ENCODE measurements around the gene OR10G3.
"Not testable (repeated sequence)": the region's sequence is repeated elsewhere in the genome, so short reads cannot be mapped to it uniquely, and the experiment has no call there.

The OR10G3 gene, protein sequence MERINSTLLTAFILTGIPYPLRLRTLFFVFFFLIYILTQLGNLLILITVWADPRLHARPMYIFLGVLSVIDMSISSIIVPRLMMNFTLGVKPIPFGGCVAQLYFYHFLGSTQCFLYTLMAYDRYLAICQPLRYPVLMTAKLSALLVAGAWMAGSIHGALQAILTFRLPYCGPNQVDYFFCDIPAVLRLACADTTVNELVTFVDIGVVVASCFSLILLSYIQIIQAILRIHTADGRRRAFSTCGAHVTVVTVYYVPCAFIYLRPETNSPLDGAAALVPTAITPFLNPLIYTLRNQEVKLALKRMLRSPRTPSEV

GRCh38 chr14:21579976-21580375 lies at the start of gene OR10G3:
OR10G3 (minus strand) TSS chr14:21580076; CDS start chr14:21570744, 9,332 bp downstream.
- DNase-seq (ENCODE audit: low read depth in 1 of 2, low spot score in 1 of 2), result no peak

- no peak for DNase-seq (ENCODE audit: low read depth in 1 of 2, low spot score in 1 of 2)
These were observed 46.8 kb upstream of the OR10G3 start for GRCh38 chr14:21626491-21627230.

DNA sequence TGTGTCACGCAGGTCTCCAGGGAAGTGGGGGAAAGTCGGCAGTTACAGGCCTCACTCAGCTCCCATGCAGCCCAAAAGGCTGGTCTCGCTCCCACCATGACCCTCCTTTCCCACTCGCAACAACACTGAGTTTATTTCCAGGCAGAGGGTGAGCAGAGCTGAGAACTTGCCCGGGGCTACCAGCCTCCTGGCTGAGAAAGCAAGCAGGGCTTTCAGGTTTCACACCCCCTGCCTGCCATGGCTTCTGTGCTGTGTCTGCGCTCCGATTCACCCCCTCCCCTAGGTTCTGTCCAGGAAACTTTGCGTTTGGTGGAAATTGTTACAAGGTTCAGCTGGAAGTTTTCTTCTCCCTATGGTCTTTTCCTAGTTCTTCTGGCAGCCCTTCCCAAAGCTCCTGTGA lies 37.7 kb upstream of the OR10G3 start:
- DNase-seq (ENCODE audit: low read depth in 1 of 2, low spot score in 1 of 2), result no peak

GRCh38 chr14:21614240-21614639 lies 34.4 kb upstream of the OR10G3 start:
- DNase-seq (ENCODE audit: low read depth in 1 of 2, low spot score in 1 of 2), result no peak

DNA sequence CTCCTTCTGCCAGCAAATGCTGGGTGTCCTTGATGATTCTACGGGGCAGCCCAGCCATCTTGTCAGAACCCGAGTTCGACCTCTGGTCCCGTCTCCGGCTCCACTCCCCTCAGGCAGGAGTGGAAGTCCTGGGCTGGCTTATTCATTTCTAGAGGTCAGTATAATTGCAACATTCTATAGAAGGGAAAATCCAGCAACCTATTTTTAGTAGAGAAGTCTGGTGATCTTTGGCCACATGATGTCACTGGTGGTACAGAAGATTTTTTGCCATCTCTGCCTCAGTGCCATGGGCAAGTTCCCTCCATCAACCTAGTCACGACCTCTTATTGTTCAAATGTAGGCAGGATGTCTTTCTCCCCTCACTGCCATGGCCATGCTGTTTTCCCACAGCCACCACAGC lies 32.4 kb upstream of the OR10G3 start:
- no peak for DNase-seq (ENCODE audit: low read depth in 1 of 2, low spot score in 1 of 2)

DNA sequence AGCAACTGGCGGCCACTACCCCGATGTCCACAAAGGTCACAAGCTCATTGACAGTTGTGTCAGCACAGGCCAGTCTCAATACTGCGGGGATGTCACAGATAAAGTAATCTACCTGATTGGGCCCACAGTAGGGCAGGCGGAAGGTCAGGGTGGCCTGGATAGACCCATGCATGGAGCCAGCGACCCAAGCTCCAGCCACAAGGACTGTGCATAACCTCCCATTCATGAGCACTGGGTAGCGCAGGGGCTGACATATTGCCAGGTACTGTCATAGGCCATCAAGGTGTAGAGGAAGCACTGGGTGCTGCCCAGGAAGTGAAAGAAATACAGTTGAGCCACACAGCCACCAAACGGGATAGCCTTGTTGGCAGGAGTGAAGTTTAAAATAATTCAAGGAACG lies 22.3 kb upstream of the OR10G3 start:
- DNase-seq (ENCODE audit: low read depth in 1 of 2, low spot score in 1 of 2), result not testable (repeated sequence)

DNA sequence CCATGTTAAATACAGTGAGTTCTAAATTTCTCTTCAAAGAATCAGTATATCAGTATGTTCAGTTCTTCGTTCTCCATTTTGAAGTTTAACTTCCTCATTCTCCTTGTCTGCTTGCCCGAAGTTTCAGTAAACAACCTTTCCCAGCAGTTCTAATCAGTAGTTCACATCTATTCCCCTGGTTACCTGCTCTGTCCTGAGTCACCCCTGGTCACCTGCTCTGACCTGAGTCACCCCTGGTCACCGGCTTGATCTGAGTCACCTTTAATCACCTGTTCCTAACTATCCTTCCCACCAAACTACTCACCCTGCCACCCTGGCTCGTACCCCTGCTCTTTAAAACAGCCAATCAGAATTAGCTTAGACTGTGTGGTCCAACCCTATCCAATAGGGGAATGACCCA lies 9.4 kb upstream of the OR10G3 start:
- no peak for DNase-seq (ENCODE audit: low read depth in 1 of 2, low spot score in 1 of 2)

DNA sequence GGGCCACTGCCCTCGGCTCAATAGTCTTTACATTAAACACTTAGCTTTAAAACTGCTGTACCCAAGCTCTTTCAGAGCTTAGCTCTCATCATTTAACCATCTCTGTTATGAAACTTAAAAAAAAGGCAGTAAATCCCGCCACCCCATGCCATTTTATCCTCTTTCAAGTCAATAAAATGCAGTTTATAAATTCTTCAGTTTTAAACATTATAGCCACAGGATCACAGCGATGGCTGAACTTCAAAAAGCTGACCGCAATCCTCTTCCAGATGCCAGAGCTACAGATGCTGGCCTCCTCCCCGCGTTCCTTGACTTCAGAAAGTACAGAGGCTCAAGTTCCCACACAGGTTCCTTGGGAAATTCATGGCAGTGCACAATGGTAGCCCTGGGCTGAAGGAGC lies 4.2 kb downstream of the OR10G3 start:
- DNase-seq (ENCODE audit: low read depth in 1 of 2, low spot score in 1 of 2), result no peak

DNA sequence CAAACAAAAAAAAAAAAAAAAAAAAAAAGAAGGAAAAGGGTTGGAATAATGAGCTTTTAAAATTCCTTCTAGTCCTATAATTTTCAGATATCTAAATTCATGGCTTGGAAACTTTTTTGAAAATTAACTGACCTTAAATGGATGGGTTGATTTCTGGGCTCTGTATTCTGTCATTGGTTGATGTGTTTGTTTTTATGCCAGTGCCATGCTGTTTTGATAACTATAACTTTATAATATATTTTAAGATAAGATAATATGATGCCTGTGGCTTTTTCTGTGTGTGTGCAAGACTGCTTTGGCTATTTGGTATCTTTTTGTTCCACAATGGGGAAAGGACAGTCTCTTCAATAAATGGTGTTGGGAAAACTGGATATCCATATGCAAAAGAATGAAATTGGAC lies 7.3 kb downstream of the OR10G3 start:
- no peak for DNase-seq (ENCODE audit: low read depth in 1 of 2, low spot score in 1 of 2)

- no peak for DNase-seq (ENCODE audit: low read depth in 1 of 2, low spot score in 1 of 2)
These were observed 21.1 kb downstream of the OR10G3 start for GRCh38 chr14:21558703-21559170.

DNA sequence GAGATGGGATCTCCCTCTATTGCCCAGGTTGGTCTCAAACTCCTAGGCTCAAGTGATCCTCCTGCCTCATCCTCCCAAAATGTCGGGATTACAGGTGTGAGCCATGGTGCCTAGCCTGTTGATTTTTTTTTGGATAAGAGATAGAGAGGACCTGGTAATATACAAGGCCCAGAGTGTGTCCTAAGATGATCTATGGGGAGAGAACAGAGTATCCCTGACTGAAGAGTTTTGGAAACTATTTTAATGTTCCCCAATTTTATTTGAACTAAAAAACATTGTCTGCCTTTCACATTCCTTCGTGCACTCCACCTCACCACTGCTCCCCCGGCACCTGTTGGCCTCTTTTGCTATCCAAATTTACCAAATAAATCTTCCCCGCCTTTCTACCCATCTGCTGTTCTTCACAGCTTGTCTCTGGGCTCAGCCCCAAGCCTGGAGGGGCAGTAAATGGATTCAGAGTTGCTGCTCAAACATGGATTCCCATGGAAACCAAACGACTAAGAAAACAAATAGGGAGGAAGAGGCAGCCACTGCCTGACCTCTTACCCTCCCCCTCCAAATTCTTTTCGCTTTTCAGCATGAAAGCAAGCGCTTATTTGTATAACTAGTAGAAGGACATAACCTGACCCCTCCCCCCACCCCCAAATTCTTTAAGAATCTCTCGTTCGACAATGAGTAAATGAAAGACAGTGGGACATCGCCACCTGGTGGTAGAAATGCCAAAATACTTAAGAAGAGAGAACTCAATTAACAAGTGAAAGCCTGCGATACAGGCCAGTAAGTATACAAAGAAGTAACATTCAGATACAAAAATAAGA lies 22.6 kb downstream of the OR10G3 start:
- DNase-seq (ENCODE audit: low read depth in 1 of 2, low spot score in 1 of 2), result peak; percentile 29 to 47

GRCh38 chr14:21556378-21557083 lies 23.3 kb downstream of the OR10G3 start:
- DNase-seq (ENCODE audit: low read depth in 1 of 2, low spot score in 1 of 2), result no peak

DNA sequence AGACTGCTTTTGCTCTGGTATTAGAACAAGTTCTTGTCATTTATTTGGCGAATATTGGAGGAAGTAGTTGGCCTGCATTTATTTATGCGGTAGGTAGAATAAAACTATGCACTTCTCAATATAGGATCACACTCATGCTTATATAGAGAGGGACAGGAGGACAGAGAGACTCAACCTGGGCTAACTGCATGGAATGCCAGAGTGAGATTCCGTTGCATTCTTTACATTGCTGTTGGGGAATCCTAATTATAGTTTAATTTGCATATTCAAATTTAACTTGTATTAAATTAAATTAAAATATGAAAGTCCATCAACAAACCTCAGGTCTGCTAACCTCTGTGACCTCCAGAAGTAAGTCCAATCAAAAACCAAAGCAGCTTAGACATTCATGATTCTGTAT lies 26.6 kb downstream of the OR10G3 start:
- DNase-seq (ENCODE audit: low read depth in 1 of 2, low spot score in 1 of 2), result no peak

DNA sequence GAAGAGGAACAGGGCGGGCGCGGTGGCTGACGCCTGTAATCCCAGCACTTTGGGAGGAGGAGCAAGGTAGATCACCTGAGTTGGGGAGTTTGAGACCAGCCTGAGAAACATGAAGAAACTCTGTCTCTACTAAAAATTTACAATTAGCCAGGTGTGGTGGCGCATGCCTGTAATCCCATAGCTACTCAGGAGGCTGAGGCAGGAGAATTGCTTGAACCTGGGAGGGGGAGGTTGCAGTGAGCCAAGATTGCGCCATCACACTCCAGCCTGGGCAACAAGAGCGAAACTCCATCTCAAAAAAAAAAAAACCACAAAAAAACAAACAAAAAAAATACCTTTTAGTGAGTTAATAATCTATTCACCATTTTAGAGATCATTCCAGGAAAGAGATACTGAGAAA lies 35.3 kb downstream of the OR10G3 start:
- not testable (repeated sequence) for DNase-seq (ENCODE audit: low read depth in 1 of 2, low spot score in 1 of 2)

GRCh38 chr14:21543963-21544362 lies 35.9 kb downstream of the OR10G3 start:
- no peak for DNase-seq (ENCODE audit: low read depth in 1 of 2, low spot score in 1 of 2)

DNA sequence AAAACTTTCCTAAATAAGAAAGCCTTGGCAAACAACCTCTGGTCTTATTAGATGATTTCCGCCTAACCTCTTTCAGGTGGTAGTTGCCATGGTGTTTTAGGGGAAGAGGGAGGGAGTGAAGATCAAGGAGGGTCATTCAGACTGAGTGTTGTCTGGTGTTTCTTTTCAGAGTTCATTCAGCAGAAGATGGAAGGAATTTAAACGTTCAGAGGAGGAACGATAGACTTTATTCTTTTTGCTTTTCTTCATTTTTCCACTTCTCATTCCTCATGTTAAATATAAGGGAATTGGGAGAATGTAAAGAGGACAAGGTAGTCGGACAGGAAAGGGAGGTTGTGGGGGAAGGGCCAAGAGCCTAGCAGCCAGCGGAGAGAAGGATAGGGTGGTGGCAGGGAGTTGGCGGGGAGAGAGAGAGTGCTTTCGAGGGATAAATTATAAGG lies 36.3 kb downstream of the OR10G3 start:
- no peak for DNase-seq (ENCODE audit: low read depth in 1 of 2, low spot score in 1 of 2)

- no peak for DNase-seq (ENCODE audit: low read depth in 1 of 2, low spot score in 1 of 2)
These were observed 38.3 kb downstream of the OR10G3 start for GRCh38 chr14:21541413-21542074.

- DNase-seq (ENCODE audit: low read depth in 1 of 2, low spot score in 1 of 2), result no peak
These were observed 40.5 kb downstream of the OR10G3 start for GRCh38 chr14:21539189-21539940.

DNA sequence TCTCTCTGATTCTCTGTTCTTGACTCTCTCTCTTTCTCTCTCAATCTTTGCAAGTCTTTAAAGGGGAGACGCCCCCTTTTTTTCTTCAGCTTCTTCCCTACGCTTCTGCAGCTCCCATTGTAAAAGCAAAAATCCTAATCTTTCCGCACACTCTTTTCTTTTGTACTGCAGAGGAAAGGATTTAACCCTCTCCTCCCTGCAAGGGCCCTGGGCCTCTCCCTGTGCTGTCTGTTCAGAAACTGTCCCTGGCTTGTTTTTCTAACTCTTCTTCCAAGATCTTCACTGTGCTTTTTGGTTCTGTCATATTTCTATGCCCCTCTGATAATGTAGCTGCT lies 42.8 kb downstream of the OR10G3 start:
- no peak for DNase-seq (ENCODE audit: low read depth in 1 of 2, low spot score in 1 of 2)
